ENCODE data around the gene HHIPL1. TPM values are rescaled to one million over a fixed set of nuclear protein-coding genes. Genes with fewer than 3 reads are reported as not detected.

The HHIPL1 gene
- total RNA-seq, 1 donor from 2014 or later: 1.1 TPM

- Histone ChIP-seq H3K4me3 (ENCODE audit: low read depth, low read length) (no peak overlapping the region), H3K36me3 (ENCODE audit: control insufficient read depth, insufficient read depth, low read length) (no peaks in the 10 kb centered on the region), H3K27me3 (ENCODE audit: control insufficient read depth, insufficient read depth, low read length) (peaks cover 24% of the 10 kb centered on the region)
- DNase-seq (ENCODE audit: low read depth): no peak
- TF ChIP-seq CTCF (IDR thresholded peaks at IDR 0.05; ENCODE audit: insufficient read depth, low read length, poor library complexity, severe bottlenecking): no peak
Measured at GRCh38 chr14:99670361-99671234, 25.7 kb downstream of the HHIPL1 start.

- Histone ChIP-seq H3K36me3 (ENCODE audit: control insufficient read depth, insufficient read depth, low read length) (no peaks in the 10 kb centered on the region), H3K4me3 (ENCODE audit: low read depth, low read length) (no peak overlapping the region), H3K27me3 (ENCODE audit: control insufficient read depth, insufficient read depth, low read length) (peaks cover 32% of the 10 kb centered on the region)
- DNase-seq (ENCODE audit: low read depth): no peak
- TF ChIP-seq CTCF (IDR thresholded peaks at IDR 0.05; ENCODE audit: insufficient read depth, low read length, poor library complexity, severe bottlenecking): no peak
Measured at GRCh38 chr14:99671235-99672224, 26.6 kb downstream of the HHIPL1 start.

GRCh38 chr14:99672506-99673304, 27.8 kb downstream of the HHIPL1 start:
- H3K4me3 ChIP-seq (ENCODE audit: low read depth, low read length): no peak overlapping the region
- DNase-seq (ENCODE audit: low read depth): no peak
- H3K36me3 ChIP-seq (ENCODE audit: control insufficient read depth, insufficient read depth, low read length): no peaks in the 10 kb centered on the region
- H3K27me3 ChIP-seq (ENCODE audit: control insufficient read depth, insufficient read depth, low read length): peaks cover 32% of the 10 kb centered on the region
- no peak for TF ChIP-seq CTCF (IDR thresholded peaks at IDR 0.05; ENCODE audit: insufficient read depth, low read length, poor library complexity, severe bottlenecking)

GRCh38 chr14:99673305-99674063, 28.6 kb downstream of the HHIPL1 start:
- no peak for DNase-seq (ENCODE audit: low read depth)
- H3K4me3 ChIP-seq (ENCODE audit: low read depth, low read length): no peak overlapping the region
- no peak for TF ChIP-seq CTCF (IDR thresholded peaks at IDR 0.05; ENCODE audit: insufficient read depth, low read length, poor library complexity, severe bottlenecking)
- peaks cover 32% of the 10 kb centered on the region for H3K27me3 ChIP-seq (ENCODE audit: control insufficient read depth, insufficient read depth, low read length)
- H3K36me3 ChIP-seq (ENCODE audit: control insufficient read depth, insufficient read depth, low read length): no peaks in the 10 kb centered on the region

All from kidney epithelial cell (primary cell).